Adrenal gland (tissue), 5 donors: ENCODE measurements around the gene RFWD3.

Experiments
- POLR2A ChIP-seq, 2 donors: fragments of 450-650 bp; IDR thresholded peaks; one replicate each; pipeline ENCODE4 v1.6.1; 2017; ENCODE audit warnings: antibody characterized with exemption in 2 of 2, mild to moderate bottlenecking in 2 of 2, moderate library complexity in 1 of 2
- TF ChIP-seq, protein P1 (sequence below), 6 experiments: fragments of 450-650 bp in 4 of 6; fragments of 200-600 bp in 2 of 6; sonication (generic) in 1 of 6; IDR thresholded peaks; 1 replicate in 5 of 6; 2 replicates in 1 of 6; pipeline versions ENCODE4 v1.5.1 to v1.8.0; 2016 to 2021; ENCODE audit warnings: antibody characterized with exemption in 6 of 6, mild to moderate bottlenecking in 2 of 6, moderate library complexity in 1 of 6
- donor health status: DM: no; HTN: no; CAD: no.

DNA sequence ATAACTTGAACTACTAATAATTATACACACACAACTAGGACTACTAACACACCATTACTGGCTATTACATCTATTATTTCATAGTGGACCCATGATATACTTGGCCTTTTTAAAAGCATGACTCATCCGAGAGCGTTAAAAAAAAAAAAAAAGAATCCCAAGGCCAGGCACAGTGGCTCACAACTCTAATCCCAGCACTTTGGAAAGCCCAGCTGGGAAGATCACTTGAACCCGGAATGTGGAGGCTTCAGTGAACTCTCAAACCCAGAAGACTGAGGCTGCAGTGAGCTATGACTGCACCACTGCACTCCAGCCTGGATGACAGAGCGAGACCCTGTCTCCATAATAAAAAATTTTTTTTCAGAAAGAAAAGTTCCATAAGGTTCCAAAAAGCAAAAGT is 62.8 kb downstream of the RFWD3 start:
- TF ChIP-seq, protein P1, sequence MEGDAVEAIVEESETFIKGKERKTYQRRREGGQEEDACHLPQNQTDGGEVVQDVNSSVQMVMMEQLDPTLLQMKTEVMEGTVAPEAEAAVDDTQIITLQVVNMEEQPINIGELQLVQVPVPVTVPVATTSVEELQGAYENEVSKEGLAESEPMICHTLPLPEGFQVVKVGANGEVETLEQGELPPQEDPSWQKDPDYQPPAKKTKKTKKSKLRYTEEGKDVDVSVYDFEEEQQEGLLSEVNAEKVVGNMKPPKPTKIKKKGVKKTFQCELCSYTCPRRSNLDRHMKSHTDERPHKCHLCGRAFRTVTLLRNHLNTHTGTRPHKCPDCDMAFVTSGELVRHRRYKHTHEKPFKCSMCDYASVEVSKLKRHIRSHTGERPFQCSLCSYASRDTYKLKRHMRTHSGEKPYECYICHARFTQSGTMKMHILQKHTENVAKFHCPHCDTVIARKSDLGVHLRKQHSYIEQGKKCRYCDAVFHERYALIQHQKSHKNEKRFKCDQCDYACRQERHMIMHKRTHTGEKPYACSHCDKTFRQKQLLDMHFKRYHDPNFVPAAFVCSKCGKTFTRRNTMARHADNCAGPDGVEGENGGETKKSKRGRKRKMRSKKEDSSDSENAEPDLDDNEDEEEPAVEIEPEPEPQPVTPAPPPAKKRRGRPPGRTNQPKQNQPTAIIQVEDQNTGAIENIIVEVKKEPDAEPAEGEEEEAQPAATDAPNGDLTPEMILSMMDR (IDR thresholded peaks at IDR 0.05) = no peak
- no peak for TF ChIP-seq POLR2A (IDR thresholded peaks at IDR 0.05)
